Measurements from ENCODE around the gene CRAMP1.

CRAMP1 gene

GRCh38 chr16:1613211-1613622, 1.1 kb downstream of the CRAMP1 start:
- H3K36me3 Mint-ChIP-seq (ENCODE audit: low read depth), result peaks cover 13% of the 10 kb centered on the region
- peaks cover 31% of the 10 kb centered on the region for H3K4me1 Mint-ChIP-seq (ENCODE audit: low read depth)

GRCh38 chr16:1613728-1614455, 1.7 kb downstream of the CRAMP1 start:
- Mint-ChIP-seq H3K27me3 (ENCODE audit: low read depth) (no peaks in the 10 kb centered on the region), H3K4me3 (peak overlapping the region; percentile 86), H3K4me1 (ENCODE audit: low read depth) (peaks cover 33% of the 10 kb centered on the region), H3K9me3 (no peaks in the 10 kb centered on the region), H3K27ac (peak overlapping the region; percentile 75), H3K36me3 (ENCODE audit: low read depth) (peaks cover 17% of the 10 kb centered on the region)

More at GRCh38 chr16:1613211-1613622, 1.1 kb downstream of the CRAMP1 start:
- Mint-ChIP-seq H3K9me3 (no peaks in the 10 kb centered on the region), H3K27ac (peak overlapping the region; percentile 75), H3K4me3 (peak overlapping the region; percentile 86), H3K27me3 (ENCODE audit: low read depth) (no peaks in the 10 kb centered on the region)

- Mint-ChIP-seq H3K27me3 (ENCODE audit: low read depth) (no peaks in the 10 kb centered on the region), H3K4me3 (peak overlapping the region; percentile 82), H3K4me1 (ENCODE audit: low read depth) (peaks cover 34% of the 10 kb centered on the region), H3K27ac (peak overlapping the region; percentile 36), H3K9me3 (no peaks in the 10 kb centered on the region), H3K36me3 (ENCODE audit: low read depth) (peaks cover 20% of the 10 kb centered on the region)
Measured at GRCh38 chr16:1614456-1615102, 2.4 kb downstream of the CRAMP1 start.

GRCh38 chr16:1615761-1616160, 3.6 kb downstream of the CRAMP1 start:
- Mint-ChIP-seq H3K4me1 (ENCODE audit: low read depth) (peaks cover 41% of the 10 kb centered on the region), H3K27ac (peak overlapping the region; percentile 19), H3K36me3 (ENCODE audit: low read depth) (peaks cover 21% of the 10 kb centered on the region)

GRCh38 chr16:1619976-1620375, 7.8 kb downstream of the CRAMP1 start:
- Mint-ChIP-seq H3K4me1 (ENCODE audit: low read depth) (peaks cover 38% of the 10 kb centered on the region), H3K36me3 (ENCODE audit: low read depth) (peaks cover 35% of the 10 kb centered on the region), H3K9me3 (no peaks in the 10 kb centered on the region), H3K27me3 (ENCODE audit: low read depth) (no peaks in the 10 kb centered on the region), H3K27ac (no peak overlapping the region), H3K4me3 (no peak overlapping the region)

More at GRCh38 chr16:1615761-1616160, 3.6 kb downstream of the CRAMP1 start:
- Mint-ChIP-seq H3K27me3 (ENCODE audit: low read depth) (no peaks in the 10 kb centered on the region), H3K9me3 (no peaks in the 10 kb centered on the region), H3K4me3 (peak overlapping the region; percentile 74)

- H3K9me3 Mint-ChIP-seq, result no peaks in the 10 kb centered on the region
- peaks cover 30% of the 10 kb centered on the region for H3K36me3 Mint-ChIP-seq (ENCODE audit: low read depth)
- peaks cover 33% of the 10 kb centered on the region for H3K4me1 Mint-ChIP-seq (ENCODE audit: low read depth)
- H3K27ac Mint-ChIP-seq, result no peak overlapping the region
- no peaks in the 10 kb centered on the region for H3K27me3 Mint-ChIP-seq (ENCODE audit: low read depth)
- no peak overlapping the region for H3K4me3 Mint-ChIP-seq
Measured at GRCh38 chr16:1620391-1620790, 8.2 kb downstream of the CRAMP1 start.

GRCh38 chr16:1621851-1622250, 9.7 kb downstream of the CRAMP1 start:
- peaks cover 25% of the 10 kb centered on the region for H3K36me3 Mint-ChIP-seq (ENCODE audit: low read depth)
- H3K27ac Mint-ChIP-seq, result no peak overlapping the region
- no peaks in the 10 kb centered on the region for H3K27me3 Mint-ChIP-seq (ENCODE audit: low read depth)
- H3K9me3 Mint-ChIP-seq, result no peaks in the 10 kb centered on the region
- H3K4me1 Mint-ChIP-seq (ENCODE audit: low read depth), result peaks cover 26% of the 10 kb centered on the region
- H3K4me3 Mint-ChIP-seq, result no peak overlapping the region

- peaks cover 9% of the 10 kb centered on the region for H3K4me1 Mint-ChIP-seq (ENCODE audit: low read depth)
- H3K9me3 Mint-ChIP-seq, result no peaks in the 10 kb centered on the region
- H3K36me3 Mint-ChIP-seq (ENCODE audit: low read depth), result peaks cover 27% of the 10 kb centered on the region
Measured at GRCh38 chr16:1626327-1626726, 14.2 kb downstream of the CRAMP1 start.

GRCh38 chr16:1626776-1627175, 14.6 kb downstream of the CRAMP1 start:
- H3K9me3 Mint-ChIP-seq, result no peaks in the 10 kb centered on the region
- no peak overlapping the region for H3K4me3 Mint-ChIP-seq
- no peaks in the 10 kb centered on the region for H3K27me3 Mint-ChIP-seq (ENCODE audit: low read depth)
- peaks cover 9% of the 10 kb centered on the region for H3K4me1 Mint-ChIP-seq (ENCODE audit: low read depth)
- peaks cover 28% of the 10 kb centered on the region for H3K36me3 Mint-ChIP-seq (ENCODE audit: low read depth)
- H3K27ac Mint-ChIP-seq, result no peak overlapping the region

More at GRCh38 chr16:1626327-1626726, 14.2 kb downstream of the CRAMP1 start:
- Mint-ChIP-seq H3K27me3 (ENCODE audit: low read depth) (no peaks in the 10 kb centered on the region), H3K4me3 (no peak overlapping the region), H3K27ac (no peak overlapping the region)

- peaks cover 38% of the 10 kb centered on the region for H3K36me3 Mint-ChIP-seq (ENCODE audit: low read depth)
- H3K9me3 Mint-ChIP-seq, result no peaks in the 10 kb centered on the region
- no peak overlapping the region for H3K4me3 Mint-ChIP-seq
- peaks cover 6% of the 10 kb centered on the region for H3K4me1 Mint-ChIP-seq (ENCODE audit: low read depth)
- H3K27me3 Mint-ChIP-seq (ENCODE audit: low read depth), result no peaks in the 10 kb centered on the region
- no peak overlapping the region for H3K27ac Mint-ChIP-seq
Measured at GRCh38 chr16:1630450-1631213, 18.5 kb downstream of the CRAMP1 start.

GRCh38 chr16:1631230-1631629, 19.1 kb downstream of the CRAMP1 start:
- peaks cover 6% of the 10 kb centered on the region for H3K4me1 Mint-ChIP-seq (ENCODE audit: low read depth)
- no peak overlapping the region for H3K4me3 Mint-ChIP-seq
- H3K9me3 Mint-ChIP-seq, result no peaks in the 10 kb centered on the region
- no peak overlapping the region for H3K27ac Mint-ChIP-seq
- H3K27me3 Mint-ChIP-seq (ENCODE audit: low read depth), result no peaks in the 10 kb centered on the region
- peaks cover 40% of the 10 kb centered on the region for H3K36me3 Mint-ChIP-seq (ENCODE audit: low read depth)

- Mint-ChIP-seq H3K27ac (no peak overlapping the region), H3K27me3 (ENCODE audit: low read depth) (no peaks in the 10 kb centered on the region)
Measured at GRCh38 chr16:1631931-1632637, 19.9 kb downstream of the CRAMP1 start.

GRCh38 chr16:1632638-1632970, 20.4 kb downstream of the CRAMP1 start:
- Mint-ChIP-seq H3K4me3 (no peak overlapping the region), H3K9me3 (no peaks in the 10 kb centered on the region), H3K36me3 (ENCODE audit: low read depth) (peaks cover 36% of the 10 kb centered on the region), H3K4me1 (ENCODE audit: low read depth) (peaks cover 4% of the 10 kb centered on the region), H3K27ac (no peak overlapping the region), H3K27me3 (ENCODE audit: low read depth) (no peaks in the 10 kb centered on the region)

More at GRCh38 chr16:1631931-1632637, 19.9 kb downstream of the CRAMP1 start:
- H3K36me3 Mint-ChIP-seq (ENCODE audit: low read depth), result peaks cover 36% of the 10 kb centered on the region
- no peak overlapping the region for H3K4me3 Mint-ChIP-seq
- peaks cover 6% of the 10 kb centered on the region for H3K4me1 Mint-ChIP-seq (ENCODE audit: low read depth)
- no peaks in the 10 kb centered on the region for H3K9me3 Mint-ChIP-seq

GRCh38 chr16:1633310-1633709, 21.1 kb downstream of the CRAMP1 start:
- no peaks in the 10 kb centered on the region for H3K27me3 Mint-ChIP-seq (ENCODE audit: low read depth)
- peaks cover 4% of the 10 kb centered on the region for H3K4me1 Mint-ChIP-seq (ENCODE audit: low read depth)
- no peaks in the 10 kb centered on the region for H3K9me3 Mint-ChIP-seq
- no peak overlapping the region for H3K4me3 Mint-ChIP-seq
- no peak overlapping the region for H3K27ac Mint-ChIP-seq
- H3K36me3 Mint-ChIP-seq (ENCODE audit: low read depth), result peaks cover 41% of the 10 kb centered on the region

Measured in T-helper 1 cell treated with Interleukin-12 subunit alpha and Interleukin-12 subunit beta and Interleukin-4 antibody, amounts not matched to agents 30 μg/mL and 1 μg/mL, for 36 hours (primary cell).